ENCODE results near the gene GALNT1.

GALNT1 gene

GRCh38 chr18:35711227-35711626, 129.7 kb downstream of the GALNT1 start:
- DNase-seq (ENCODE audit: low spot score) (no peak), FAIRE-seq (no peak)

GRCh38 chr18:35713545-35713944, 132.0 kb downstream of the GALNT1 start:
- FAIRE-seq (no peak), DNase-seq (ENCODE audit: low spot score) (no peak)

GRCh38 chr18:35714539-35714938, 133.0 kb downstream of the GALNT1 start:
- DNase-seq (ENCODE audit: low spot score) (no peak), FAIRE-seq (no peak)

- FAIRE-seq: no peak
- DNase-seq (ENCODE audit: low spot score): no peak
Observed at GRCh38 chr18:35715139-35715538, 133.6 kb downstream of the GALNT1 start.

- FAIRE-seq (no peak), DNase-seq (ENCODE audit: low spot score) (no peak)
Observed at GRCh38 chr18:35716169-35716831, 134.8 kb downstream of the GALNT1 start.

GRCh38 chr18:35717182-35717581, 135.6 kb downstream of the GALNT1 start:
- no peak for FAIRE-seq
- DNase-seq (ENCODE audit: low spot score): no peak

GRCh38 chr18:35721431-35722081, 140.0 kb downstream of the GALNT1 start:
- DNase-seq (ENCODE audit: low spot score): no peak
- no peak for FAIRE-seq

- FAIRE-seq (no peak), DNase-seq (ENCODE audit: low spot score) (no peak)
Observed at GRCh38 chr18:35728676-35729075, 147.1 kb downstream of the GALNT1 start.

GRCh38 chr18:35729991-35730668, 148.6 kb downstream of the GALNT1 start:
- no peak for FAIRE-seq
- DNase-seq (ENCODE audit: low spot score): no peak

GRCh38 chr18:35730691-35731370, 149.3 kb downstream of the GALNT1 start:
- no peak for DNase-seq (ENCODE audit: low spot score)
- no peak for FAIRE-seq

GRCh38 chr18:35731701-35732100, 150.2 kb downstream of the GALNT1 start:
- no peak for FAIRE-seq
- DNase-seq (ENCODE audit: low spot score): no peak

GRCh38 chr18:35732162-35732561, 150.6 kb downstream of the GALNT1 start:
- DNase-seq (ENCODE audit: low spot score): no peak

GRCh38 chr18:35732636-35733035, 151.1 kb downstream of the GALNT1 start:
- DNase-seq (ENCODE audit: low spot score): no peak
- no peak for FAIRE-seq

More at GRCh38 chr18:35732162-35732561, 150.6 kb downstream of the GALNT1 start:
- no peak for FAIRE-seq

- FAIRE-seq: no peak
- DNase-seq (ENCODE audit: low spot score): no peak
Observed at GRCh38 chr18:35733408-35733807, 151.9 kb downstream of the GALNT1 start.

- FAIRE-seq: no peak
- DNase-seq (ENCODE audit: low spot score): no peak
Observed at GRCh38 chr18:35736696-35737095, 155.2 kb downstream of the GALNT1 start.

- FAIRE-seq (no peak), DNase-seq (ENCODE audit: low spot score) (no peak)
Observed at GRCh38 chr18:35739778-35740177, 158.2 kb downstream of the GALNT1 start.

GRCh38 chr18:35740656-35741055, 159.1 kb downstream of the GALNT1 start:
- DNase-seq (ENCODE audit: low spot score) (no peak), FAIRE-seq (no peak)

GRCh38 chr18:35743916-35744315, 162.4 kb downstream of the GALNT1 start:
- FAIRE-seq (no peak), DNase-seq (ENCODE audit: low spot score) (no peak)

- no peak for DNase-seq (ENCODE audit: low spot score)
- FAIRE-seq: no peak
Observed at GRCh38 chr18:35745814-35746213, 164.3 kb downstream of the GALNT1 start.

- no peak for FAIRE-seq
- DNase-seq (ENCODE audit: low spot score): no peak
Observed at GRCh38 chr18:35746826-35747339, 165.3 kb downstream of the GALNT1 start.

GRCh38 chr18:35747894-35748472, 166.4 kb downstream of the GALNT1 start:
- no peak for FAIRE-seq
- no peak for DNase-seq (ENCODE audit: low spot score)

All from urothelium cell line (cell line).